ENCODE results near the gene ATP1A1.

DNA sequence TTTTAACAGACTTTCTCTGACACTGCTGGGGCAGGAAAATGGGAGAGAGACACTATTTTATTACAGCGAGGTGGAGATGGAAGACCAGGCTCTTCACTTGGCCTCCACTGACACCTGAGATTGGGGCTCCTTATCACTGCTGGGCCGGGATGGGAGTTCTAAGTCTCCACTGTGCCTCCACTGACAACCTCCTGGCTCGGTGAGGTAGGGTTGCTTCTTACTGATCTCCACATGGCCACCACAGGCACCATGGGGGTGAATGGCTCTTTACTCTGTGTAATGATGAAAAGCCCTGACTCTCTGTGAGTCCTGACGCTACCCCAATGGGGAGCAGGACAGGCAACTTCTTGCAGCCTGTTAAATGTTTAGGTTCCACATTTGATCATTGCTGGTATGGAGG is 67.7 kb downstream of the ATP1A1 start:
- TF ChIP-seq, protein P1, sequence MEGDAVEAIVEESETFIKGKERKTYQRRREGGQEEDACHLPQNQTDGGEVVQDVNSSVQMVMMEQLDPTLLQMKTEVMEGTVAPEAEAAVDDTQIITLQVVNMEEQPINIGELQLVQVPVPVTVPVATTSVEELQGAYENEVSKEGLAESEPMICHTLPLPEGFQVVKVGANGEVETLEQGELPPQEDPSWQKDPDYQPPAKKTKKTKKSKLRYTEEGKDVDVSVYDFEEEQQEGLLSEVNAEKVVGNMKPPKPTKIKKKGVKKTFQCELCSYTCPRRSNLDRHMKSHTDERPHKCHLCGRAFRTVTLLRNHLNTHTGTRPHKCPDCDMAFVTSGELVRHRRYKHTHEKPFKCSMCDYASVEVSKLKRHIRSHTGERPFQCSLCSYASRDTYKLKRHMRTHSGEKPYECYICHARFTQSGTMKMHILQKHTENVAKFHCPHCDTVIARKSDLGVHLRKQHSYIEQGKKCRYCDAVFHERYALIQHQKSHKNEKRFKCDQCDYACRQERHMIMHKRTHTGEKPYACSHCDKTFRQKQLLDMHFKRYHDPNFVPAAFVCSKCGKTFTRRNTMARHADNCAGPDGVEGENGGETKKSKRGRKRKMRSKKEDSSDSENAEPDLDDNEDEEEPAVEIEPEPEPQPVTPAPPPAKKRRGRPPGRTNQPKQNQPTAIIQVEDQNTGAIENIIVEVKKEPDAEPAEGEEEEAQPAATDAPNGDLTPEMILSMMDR (IDR thresholded peaks at IDR 0.05; ENCODE audit: low read depth, low read length, missing input control), result no peak
- no peak for TF ChIP-seq GABPA (IDR thresholded peaks at IDR 0.05 in 1 of 2, conservative IDR thresholded peaks at IDR 0.05 in 1 of 2)
- no peak for TF ChIP-seq RAD21 (IDR thresholded peaks at IDR 0.05)
- TF ChIP-seq JUND (IDR thresholded peaks at IDR 0.05), result no peak
- no peak for TF ChIP-seq YY1 (IDR thresholded peaks at IDR 0.05)
- no peak for TF ChIP-seq SP1 (IDR thresholded peaks at IDR 0.05)
- TF ChIP-seq TAF1 (conservative IDR thresholded peaks at IDR 0.05), result no peak
- TF ChIP-seq, protein P2, sequence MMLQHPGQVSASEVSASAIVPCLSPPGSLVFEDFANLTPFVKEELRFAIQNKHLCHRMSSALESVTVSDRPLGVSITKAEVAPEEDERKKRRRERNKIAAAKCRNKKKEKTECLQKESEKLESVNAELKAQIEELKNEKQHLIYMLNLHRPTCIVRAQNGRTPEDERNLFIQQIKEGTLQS (IDR thresholded peaks at IDR 0.05), result no peak
- TF ChIP-seq, protein P3, sequence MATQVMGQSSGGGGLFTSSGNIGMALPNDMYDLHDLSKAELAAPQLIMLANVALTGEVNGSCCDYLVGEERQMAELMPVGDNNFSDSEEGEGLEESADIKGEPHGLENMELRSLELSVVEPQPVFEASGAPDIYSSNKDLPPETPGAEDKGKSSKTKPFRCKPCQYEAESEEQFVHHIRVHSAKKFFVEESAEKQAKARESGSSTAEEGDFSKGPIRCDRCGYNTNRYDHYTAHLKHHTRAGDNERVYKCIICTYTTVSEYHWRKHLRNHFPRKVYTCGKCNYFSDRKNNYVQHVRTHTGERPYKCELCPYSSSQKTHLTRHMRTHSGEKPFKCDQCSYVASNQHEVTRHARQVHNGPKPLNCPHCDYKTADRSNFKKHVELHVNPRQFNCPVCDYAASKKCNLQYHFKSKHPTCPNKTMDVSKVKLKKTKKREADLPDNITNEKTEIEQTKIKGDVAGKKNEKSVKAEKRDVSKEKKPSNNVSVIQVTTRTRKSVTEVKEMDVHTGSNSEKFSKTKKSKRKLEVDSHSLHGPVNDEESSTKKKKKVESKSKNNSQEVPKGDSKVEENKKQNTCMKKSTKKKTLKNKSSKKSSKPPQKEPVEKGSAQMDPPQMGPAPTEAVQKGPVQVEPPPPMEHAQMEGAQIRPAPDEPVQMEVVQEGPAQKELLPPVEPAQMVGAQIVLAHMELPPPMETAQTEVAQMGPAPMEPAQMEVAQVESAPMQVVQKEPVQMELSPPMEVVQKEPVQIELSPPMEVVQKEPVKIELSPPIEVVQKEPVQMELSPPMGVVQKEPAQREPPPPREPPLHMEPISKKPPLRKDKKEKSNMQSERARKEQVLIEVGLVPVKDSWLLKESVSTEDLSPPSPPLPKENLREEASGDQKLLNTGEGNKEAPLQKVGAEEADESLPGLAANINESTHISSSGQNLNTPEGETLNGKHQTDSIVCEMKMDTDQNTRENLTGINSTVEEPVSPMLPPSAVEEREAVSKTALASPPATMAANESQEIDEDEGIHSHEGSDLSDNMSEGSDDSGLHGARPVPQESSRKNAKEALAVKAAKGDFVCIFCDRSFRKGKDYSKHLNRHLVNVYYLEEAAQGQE (IDR thresholded peaks at IDR 0.05), result no peak
- no peak for TF ChIP-seq HNF4A (conservative IDR thresholded peaks at IDR 0.05)
- TF ChIP-seq, protein P4, sequence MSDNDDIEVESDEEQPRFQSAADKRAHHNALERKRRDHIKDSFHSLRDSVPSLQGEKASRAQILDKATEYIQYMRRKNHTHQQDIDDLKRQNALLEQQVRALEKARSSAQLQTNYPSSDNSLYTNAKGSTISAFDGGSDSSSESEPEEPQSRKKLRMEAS (IDR thresholded peaks at IDR 0.05), result no peak
